PC-3 (cell line): ENCODE measurements around the gene WDR27. TPM values are rescaled to one million over a fixed set of nuclear protein-coding genes. Genes with fewer than 3 reads are reported as not detected.

ENCODE experiments used
- ATAC-seq: fragments of 200-7000 bp; cut with Tn5 transposase; 2 replicates; pipeline ENCODE4 v1.9.1; 2020; ENCODE audit warnings: mild to moderate bottlenecking, moderate library complexity
- BruUV-seq: library from RNA; stranded (reverse); fragments of 400-500 nt; replicated peaks from 2 replicates; lab custom pipeline; 2021; lab: Mats Ljungman, UMichigan
- CTCF ChIA-PET: fragments of 300-600 bp; sonication (Branson Sonifier 250); formaldehyde crosslinking; loops from one replicate; lab custom pipeline; 2022; ENCODE audit warnings: antibody characterized with exemption; lab: Charles Lee
- POLR2A ChIA-PET: fragments of 300-600 bp; sonication (Branson Sonifier 250); formaldehyde crosslinking; loops from one replicate; lab custom pipeline; 2022; ENCODE audit warnings: antibody characterized with exemption; ENCODE audit not compliant: unreplicated experiment; lab: Charles Lee
- DNase-seq: peaks from one replicate; pipeline ENCODE4 v3.0.0-alpha.2; 2015
- H2AFZ ChIP-seq: fragments of 300-600 bp; sonication (generic); 2 replicates; pipeline ENCODE4 v1.6.0; 2016; ENCODE audit warnings: antibody characterized with exemption, low read length
- H3F3A ChIP-seq: fragments of 300-600 bp; sonication (generic); one replicate; pipeline ENCODE4 v1.6.0; 2017; ENCODE audit warnings: antibody characterized with exemption, low read length, control low read depth, mild to moderate bottlenecking; ENCODE audit not compliant: unreplicated experiment
- H3K27ac ChIP-seq: fragments of 300-600 bp; sonication (generic); 2 replicates; pipeline ENCODE4 v1.5.1; 2016; ENCODE audit warnings: mild to moderate bottlenecking, low read length
- H3K27me3 ChIP-seq: fragments of 300-600 bp; sonication (generic); 2 replicates; pipeline ENCODE4 v1.6.1; 2016; ENCODE audit warnings: low read length, mixed read lengths
- H3K36me3 ChIP-seq: fragments of 300-600 bp; sonication (generic); 2 replicates; pipeline ENCODE4 v1.6.1; 2016; ENCODE audit warnings: low read depth, mixed run types, low read length, mixed read lengths
- H3K4me1 ChIP-seq: fragments of 300-600 bp; sonication (generic); 2 replicates; pipeline ENCODE4 v1.5.1; 2016; ENCODE audit warnings: low read length; ENCODE audit not compliant: insufficient read depth
- H3K4me2 ChIP-seq: fragments of 300-600 bp; sonication (generic); 2 replicates; pipeline ENCODE4 v1.6.0; 2016; ENCODE audit warnings: low read length
- H3K4me3 ChIP-seq: fragments of 300-600 bp; sonication (generic); 2 replicates; pipeline ENCODE4 v1.5.1; 2016; ENCODE audit warnings: mild to moderate bottlenecking, low read length, mixed read lengths
- H3K79me2 ChIP-seq: fragments of 300-600 bp; sonication (generic); 2 replicates; pipeline ENCODE4 v1.6.1; 2017; ENCODE audit warnings: low read length, mixed read lengths
- H3K9ac ChIP-seq: fragments of 300-600 bp; sonication (generic); 2 replicates; pipeline ENCODE4 v1.6.0; 2016; ENCODE audit warnings: mild to moderate bottlenecking, low read length
- H3K9me2 ChIP-seq: fragments of 300-600 bp; sonication (generic); replicated peaks from 2 replicates; pipeline ENCODE4 v1.6.1; 2016; ENCODE audit warnings: mixed run types, low read length, mixed read lengths
- H3K9me3 ChIP-seq: fragments of 300-600 bp; sonication (generic); 2 replicates; pipeline ENCODE4 v1.6.1; 2016; ENCODE audit warnings: low read length, mixed read lengths
- H4K20me1 ChIP-seq: fragments of 300-600 bp; sonication (generic); 2 replicates; pipeline ENCODE4 v1.6.1; 2016; ENCODE audit warnings: low read length, mixed read lengths
- CTCF ChIP-seq: fragments of 300-600 bp; sonication (generic); conservative IDR thresholded peaks from 2 replicates; pipeline ENCODE4 v1.5.1; 2017; ENCODE audit warnings: antibody characterized with exemption, low read depth, mild to moderate bottlenecking, low read length
- EZH2 ChIP-seq: fragments of 300-600 bp; sonication (generic); IDR thresholded peaks from one replicate; pipeline ENCODE4 v1.6.1; 2017; ENCODE audit warnings: antibody characterized with exemption, mild to moderate bottlenecking, low read length; ENCODE audit not compliant: unreplicated experiment
- EZH2phosphoT487 ChIP-seq: fragments of 300-600 bp; sonication (generic); IDR thresholded peaks from 2 replicates; pipeline ENCODE4 v1.6.1; 2018; ENCODE audit warnings: mild to moderate bottlenecking, antibody characterized with exemption, low read length, borderline replicate concordance
- intact Hi-C: fragments of 100-400 bp; cut with micrococcal nuclease; formaldehyde crosslinking; loops from 2 replicates; pipeline ENCODE4 v1.9.0; 2023
- total RNA-seq: library from RNA; depleted of rRNA; stranded (reverse); fragments of >200 nt; gene quantifications from 2 replicates; pipeline ENCODE4 v1.2.3, GENCODE V29; 2014

WDR27 gene
- total RNA-seq, 1 experiment from 2014 or later: 20.0 TPM

GRCh38 chr6:169723200-169723909, 21.5 kb upstream of the WDR27 start:
- intact Hi-C loops: loop anchor here (2.0 to 10.0 kb wide), 3 partner anchors 21 to 831 kb away; partner anchors contain the start of genes C6orf120, DYNLT2, ERMARD and PSMB1
- H3K4me3 ChIP-seq: peak overlapping the region; percentile 75
- peaks cover 37% of the 10 kb centered on the region for H3K79me2 ChIP-seq
- peak; percentile 29 for DNase-seq
- H3K9me3 ChIP-seq: no peaks in the 10 kb centered on the region
- no peaks in the 10 kb centered on the region for H3K9me2 ChIP-seq
- ATAC-seq: peak; percentile 20
- ChIA-PET CTCF (no interaction called here), POLR2A (no interaction called here)
- H3K27ac ChIP-seq: peak overlapping the region; percentile 70
- H3F3A ChIP-seq: no peaks in the 10 kb centered on the region
- no TSS peak for BruUV-seq
- H3K27me3 ChIP-seq: no peaks in the 10 kb centered on the region
- peaks cover 4% of the 10 kb centered on the region; the same call in 1 of the 2 replicates for H4K20me1 ChIP-seq
- no peak for TF ChIP-seq CTCF
- no peak for TF ChIP-seq EZH2phosphoT487
- no peak for TF ChIP-seq EZH2
- peak overlapping the region; percentile 93 for H3K4me2 ChIP-seq
- H2AFZ ChIP-seq: peak overlapping the region; percentile 70
- H3K4me1 ChIP-seq: peaks cover 13% of the 10 kb centered on the region
- H3K36me3 ChIP-seq: no peaks in the 10 kb centered on the region
- peak overlapping the region; percentile 74 for H3K9ac ChIP-seq

GRCh38 chr6:169722362-169723199, 20.8 kb upstream of the WDR27 start:
- Histone ChIP-seq H3K9ac (peak overlapping the region; percentile 74), H2AFZ (peak overlapping the region; percentile 70), H3K4me1 (peaks cover 13% of the 10 kb centered on the region), H4K20me1 (peaks cover 4% of the 10 kb centered on the region; the same call in 1 of the 2 replicates), H3K27ac (peak overlapping the region; percentile 70), H3F3A (no peaks in the 10 kb centered on the region), H3K9me3 (no peaks in the 10 kb centered on the region), H3K79me2 (peaks cover 37% of the 10 kb centered on the region), H3K4me2 (peak overlapping the region; percentile 93), H3K9me2 (no peaks in the 10 kb centered on the region), H3K4me3 (peak overlapping the region; percentile 75), H3K27me3 (no peaks in the 10 kb centered on the region), H3K36me3 (no peaks in the 10 kb centered on the region)
- ATAC-seq (peak; percentile 42), DNase-seq (peak; percentile 71)
- ChIA-PET CTCF (no interaction called here), POLR2A (no interaction called here)
- BruUV-seq: TSS peak; percentile 52
- intact Hi-C loops: loop anchor here (2.0 to 10.0 kb wide), 3 partner anchors 20 to 832 kb away; partner anchors contain the start of genes C6orf120, DYNLT2, ERMARD and PSMB1
- no peak for TF ChIP-seq EZH2phosphoT487
- no peak for TF ChIP-seq CTCF
- TF ChIP-seq EZH2: no peak
